AG04449 (cell line): Measurements from ENCODE around the gene PIP4P1.
"Not testable (repeated sequence)": the region's sequence is repeated elsewhere in the genome, so short reads cannot be mapped to it uniquely, and the experiment has no call there.

Experiments used
- CTCF ChIA-PET: fragments of 350-600 bp; formaldehyde crosslinking; extraction: SDS; loops from one replicate; lab custom pipeline; 2021; ENCODE audit warnings: antibody characterized with exemption; lab: Yijun Ruan, JAX
- POLR2A ChIA-PET: fragments of 400-600, 350-600 bp; formaldehyde crosslinking; extraction: SDS; loops from one replicate; lab custom pipeline; 2020; ENCODE audit warnings: antibody characterized with exemption, inconsistent platforms; lab: Yijun Ruan, JAX
- DNase-seq: peaks from one replicate; pipeline ENCODE4 v3.0.0-alpha.2; 2010; ENCODE audit warnings: low read depth, low spot score
- H3K4me3 ChIP-seq: 2 replicates; pipeline ENCODE4 v1.5.1; 2011; ENCODE audit warnings: low read depth, mild to moderate bottlenecking, control low read depth, low read length
- CTCF ChIP-seq: IDR thresholded peaks from one replicate; pipeline ENCODE4 v1.5.1; 2011; ENCODE audit warnings: mild to moderate bottlenecking, moderate library complexity, low read length, control low read depth, inconsistent platforms; ENCODE audit not compliant: insufficient read depth; ENCODE audit errors: missing control alignments

PIP4P1 gene

GRCh38 chr14:20446889-20447288 is 14.3 kb downstream of the PIP4P1 start:
- no peak overlapping the region for H3K4me3 ChIP-seq
- TF ChIP-seq CTCF, result no peak
- ChIA-PET POLR2A (no interaction called here), CTCF (interaction anchor here (2.2 kb wide), 1 partner anchor 33 kb away, joined by 7 read pairs; no protein-coding TSS in a partner anchor)
- DNase-seq, result no peak

GRCh38 chr14:20443650-20444049 is 17.6 kb downstream of the PIP4P1 start:
- POLR2A ChIA-PET, CTCF ChIA-PET, DNase-seq, H3K4me3 ChIP-seq: not testable (repeated sequence)

GRCh38 chr14:20441461-20441860 is 19.8 kb downstream of the PIP4P1 start:
- TF ChIP-seq CTCF, result no peak
- DNase-seq, result no peak
- CTCF ChIA-PET, result no interaction called here
- POLR2A ChIA-PET, result interaction anchor here (2.2 kb wide), 1 partner anchor 14 kb away, joined by 9 read pairs; the partner anchor contains the start of genes APEX1 and OSGEP
- no peak overlapping the region for H3K4me3 ChIP-seq

- H3K4me3 ChIP-seq, result no peak overlapping the region
- ChIA-PET CTCF (no interaction called here), POLR2A (interaction anchor here (2.2 kb wide), 1 partner anchor 14 kb away, joined by 9 read pairs; the partner anchor contains the start of genes APEX1 and OSGEP)
- no peak for TF ChIP-seq CTCF
- DNase-seq, result no peak
Measured at GRCh38 chr14:20440882-20441281, 20.4 kb downstream of the PIP4P1 start.

GRCh38 chr14:20440465-20440864 is 20.8 kb downstream of the PIP4P1 start:
- DNase-seq, result no peak
- ChIA-PET POLR2A (interaction anchor here (2.2 kb wide), 1 partner anchor 15 kb away, joined by 9 read pairs; the partner anchor contains the start of genes APEX1 and OSGEP), CTCF (no interaction called here)
- H3K4me3 ChIP-seq, result no peak overlapping the region
- TF ChIP-seq CTCF, result no peak

- CTCF ChIA-PET, result interaction anchor here (1.2 kb wide), 2 partner anchors 10 to 23 kb away, joined by 3 to 5 read pairs; no protein-coding TSS in a partner anchor
- TF ChIP-seq CTCF, result no peak
- no peak overlapping the region for H3K4me3 ChIP-seq
- POLR2A ChIA-PET, result no interaction called here
- DNase-seq, result no peak
Measured at GRCh38 chr14:20438664-20439063, 22.6 kb downstream of the PIP4P1 start.

- CTCF ChIA-PET, result interaction anchor here (0.7 to 4.6 kb wide), 3 partner anchors 9 to 176 kb away, joined by 3 to 51 read pairs (median 3); partner anchors contain the start of gene TEP1
- H3K4me3 ChIP-seq, result no peak overlapping the region
- peak; percentile 46 for DNase-seq
- POLR2A ChIA-PET, result interaction anchor here (1.3 to 1.4 kb wide), 3 partner anchors 19 to 25 kb away, joined by 5 to 11 read pairs (median 7); partner anchors contain the start of genes APEX1, OSGEP, PIP4P1 and TEP1
- TF ChIP-seq CTCF, result no peak
Measured at GRCh38 chr14:20436363-20436755, 24.9 kb downstream of the PIP4P1 start.
